ENCODE data around the gene GDF7.
A peak's percentile ranks its signal among the peaks of the same experiment; 100 is the strongest.

GDF7 gene

DNA sequence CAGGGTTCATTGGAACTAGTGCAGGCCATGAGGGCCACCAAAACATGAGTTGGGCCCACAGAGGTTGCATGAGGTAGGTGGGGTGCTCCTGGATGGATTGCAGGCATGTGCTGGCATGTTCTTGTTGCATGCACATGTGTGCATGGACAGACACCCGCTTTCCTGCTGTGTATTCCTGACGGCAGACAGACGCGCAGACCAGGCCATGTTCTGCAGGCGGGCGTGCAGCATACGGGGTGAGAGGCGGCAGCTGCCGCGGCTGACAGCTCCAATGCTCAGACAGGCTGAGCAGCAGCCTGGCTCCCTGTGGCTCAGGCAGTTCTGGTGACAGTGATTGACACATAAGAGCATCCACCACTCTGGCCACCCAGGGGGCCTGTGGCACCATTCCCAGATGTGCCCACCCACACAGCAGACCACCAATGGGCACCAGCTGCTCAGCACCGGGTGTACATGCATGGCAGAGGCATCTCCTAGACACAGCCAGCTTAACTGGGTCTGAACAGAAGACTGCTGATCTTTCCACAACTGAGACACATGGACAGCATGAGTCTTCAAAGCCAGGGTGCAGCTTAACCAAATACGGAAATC, 37.3 kb upstream of the GDF7 start:
- DNase-seq: no peak

DNA sequence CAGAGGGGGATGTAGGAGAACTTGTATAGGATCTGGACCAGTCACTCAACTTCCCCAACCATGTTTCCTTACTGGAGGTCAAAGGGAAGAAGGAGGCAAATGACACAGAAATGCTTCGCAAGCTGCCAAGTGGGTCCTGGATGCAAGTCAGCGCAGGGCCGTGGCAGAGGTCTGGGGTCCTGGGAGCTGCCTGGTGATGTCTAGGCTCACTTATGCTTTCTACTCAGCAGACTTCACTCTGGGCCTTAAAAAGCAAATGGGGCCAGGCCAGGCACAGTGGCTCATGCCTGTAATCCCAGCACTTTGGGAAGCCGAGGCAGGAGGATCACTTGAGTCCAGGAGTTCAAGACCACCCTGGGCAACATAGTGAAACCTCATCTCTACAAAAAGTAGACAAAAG, 36.0 kb upstream of the GDF7 start:
- DNase-seq: no peak

DNA sequence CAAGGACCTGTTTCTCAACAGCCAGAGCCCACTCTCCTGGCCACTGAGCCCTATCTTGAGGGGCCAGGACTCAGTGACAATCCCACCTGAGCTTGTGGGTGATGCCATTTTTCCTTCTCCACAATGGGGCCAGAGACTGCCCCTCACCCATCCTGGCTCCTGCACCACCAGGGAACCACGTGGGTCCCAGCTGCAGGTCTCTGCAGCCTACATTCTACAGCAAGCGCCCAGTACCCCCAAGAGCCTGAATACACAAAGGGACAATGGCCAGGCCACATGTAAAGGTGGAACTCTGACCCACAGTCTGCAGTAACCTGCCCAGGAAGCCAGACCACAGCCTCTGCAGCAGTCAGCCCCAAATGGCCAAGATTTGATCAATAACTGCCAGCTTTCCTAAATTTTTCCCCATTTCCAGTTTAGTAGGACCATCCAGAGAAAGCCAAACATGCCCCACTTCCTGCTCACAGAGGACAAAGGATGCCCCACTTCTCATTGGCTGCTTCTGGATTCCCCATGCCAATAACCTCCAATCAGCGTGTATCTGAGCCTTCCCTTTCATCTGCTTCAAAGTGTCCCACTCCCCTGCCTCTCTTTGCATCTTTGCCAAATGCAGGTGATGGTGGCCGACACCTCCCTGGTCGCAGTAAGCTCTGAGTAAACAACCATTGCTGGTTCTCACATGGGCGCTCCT, 35.2 kb upstream of the GDF7 start:
- DNase-seq: no peak

DNA sequence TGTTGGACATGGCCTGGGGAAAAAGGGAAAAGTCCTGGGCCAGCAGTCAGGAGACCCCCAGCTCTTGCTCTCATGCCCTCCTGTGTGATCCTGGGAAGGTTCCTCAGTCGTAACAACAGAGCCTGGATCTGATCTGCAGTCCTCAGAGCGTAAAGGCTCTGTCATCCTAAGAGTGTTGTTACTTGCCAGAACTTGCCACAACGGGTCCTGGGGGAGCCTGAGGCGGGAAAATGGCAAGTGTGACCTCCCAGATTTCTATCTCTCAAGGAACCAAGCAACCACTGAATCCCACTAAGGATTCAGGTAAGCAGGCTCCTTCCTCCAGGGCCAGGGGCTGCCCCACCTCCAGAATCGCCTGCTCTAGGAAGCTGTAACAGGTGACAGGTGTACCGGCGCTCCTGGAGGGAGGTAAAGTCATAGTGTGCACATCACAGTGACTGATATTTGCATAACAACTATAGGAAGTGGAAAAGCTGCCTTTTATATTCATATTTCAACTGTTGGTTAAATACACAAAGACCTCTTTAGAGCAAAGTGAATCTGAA, 34.4 kb upstream of the GDF7 start:
- DNase-seq: no peak

DNA sequence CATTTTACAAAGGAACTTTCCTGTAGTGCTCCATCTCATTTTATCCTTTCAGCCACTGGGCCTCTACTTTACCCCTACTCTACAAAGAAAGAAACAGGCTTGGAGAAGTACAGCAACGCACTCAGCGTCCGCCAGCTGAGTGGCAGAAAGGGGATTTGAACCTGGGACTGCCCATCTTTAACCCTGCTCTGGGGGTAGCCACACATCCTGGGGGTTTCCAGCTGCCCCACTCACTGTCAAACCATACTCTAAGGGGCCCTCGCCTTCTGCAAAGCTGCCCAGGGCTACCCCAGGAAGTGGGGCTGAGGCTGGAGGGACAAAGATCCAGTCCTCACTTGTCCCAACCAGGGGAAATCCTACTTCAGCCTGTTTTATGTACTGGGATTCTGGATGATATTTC, 33.9 kb upstream of the GDF7 start:
- DNase-seq: no peak

DNA sequence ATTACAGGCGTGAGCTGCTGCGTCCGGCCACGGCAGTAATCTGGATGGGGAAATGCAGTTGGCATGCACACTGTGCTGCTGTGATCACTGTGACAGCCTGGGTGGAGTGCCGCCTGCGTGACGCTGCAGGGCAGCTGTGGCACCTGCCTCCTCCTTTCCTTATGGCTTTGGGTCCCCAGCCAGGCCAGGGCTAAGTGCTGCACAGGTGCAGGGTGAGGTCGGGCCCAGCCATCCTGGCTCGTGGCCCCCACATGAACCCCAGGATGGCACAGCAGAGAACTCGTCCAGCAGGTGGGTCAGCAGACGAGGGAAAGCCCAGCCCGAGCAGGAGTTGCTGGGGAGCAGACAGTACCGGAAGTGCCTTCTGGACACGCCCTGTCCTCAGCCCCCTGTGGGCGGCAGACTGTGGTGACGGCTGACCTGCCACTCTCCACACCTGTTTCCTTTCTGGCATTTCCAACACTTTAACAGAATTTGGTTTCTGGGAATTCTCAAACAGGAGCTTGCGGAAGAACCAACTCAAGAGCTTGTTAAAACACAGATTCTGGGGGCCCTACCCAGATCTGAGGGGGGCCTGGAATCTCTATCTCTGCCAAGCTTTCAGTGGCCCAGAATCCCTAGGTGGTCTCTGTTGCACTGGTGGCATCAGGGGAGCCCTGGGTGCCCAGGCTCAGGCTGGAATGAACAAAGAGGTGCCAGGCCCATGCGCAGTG, 33.0 kb upstream of the GDF7 start:
- DNase-seq: peak; percentile 96

DNA sequence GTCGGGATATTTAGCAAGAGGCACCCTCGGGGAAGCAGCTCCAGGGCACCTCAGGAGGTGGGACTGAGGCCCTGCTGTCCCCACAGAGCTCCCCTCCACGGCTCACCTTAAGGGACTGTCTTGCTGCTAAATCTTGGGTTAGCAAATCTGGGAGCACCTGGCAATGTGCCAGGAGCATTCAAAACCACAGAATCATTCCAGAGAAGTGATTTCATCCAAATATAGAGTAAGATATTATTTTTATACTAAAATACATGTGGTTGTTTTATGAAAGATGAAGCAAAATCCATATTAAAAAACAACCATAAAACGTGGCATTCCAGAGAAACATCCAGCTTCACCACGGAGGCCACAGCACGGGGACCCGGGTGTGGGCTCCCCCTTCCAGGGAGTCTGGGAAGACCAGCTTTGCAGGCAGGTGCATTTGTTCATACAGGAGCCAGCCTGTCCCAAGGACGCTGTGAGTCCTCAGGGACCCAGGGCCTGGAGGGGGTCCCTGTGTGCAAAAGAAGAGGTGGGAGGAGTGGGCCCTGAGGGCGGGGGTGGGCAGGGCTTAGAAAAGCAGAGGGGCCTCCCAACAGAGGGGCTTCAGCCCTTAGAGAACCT, 32.3 kb upstream of the GDF7 start:
- DNase-seq: no peak

DNA sequence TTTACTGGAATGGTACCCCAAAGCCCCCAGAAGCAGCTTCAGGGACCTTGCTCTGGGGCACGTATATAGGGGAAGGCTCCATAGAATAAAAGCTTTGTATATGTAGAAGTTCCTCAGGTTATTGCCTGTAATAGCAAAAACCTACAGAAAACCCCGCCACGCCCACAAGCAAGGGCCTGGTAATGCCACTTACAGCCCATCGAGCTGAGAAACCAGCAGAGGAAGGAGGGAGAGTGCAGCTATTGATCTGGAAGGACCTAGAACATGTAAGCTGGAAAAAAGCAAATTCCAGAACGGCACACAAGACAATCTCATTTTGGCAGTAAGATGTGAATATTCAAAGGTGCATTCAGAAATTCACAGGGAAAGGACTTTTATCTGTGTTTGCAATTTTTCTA, 31.8 kb upstream of the GDF7 start:
- peak; percentile 28 for DNase-seq

DNA sequence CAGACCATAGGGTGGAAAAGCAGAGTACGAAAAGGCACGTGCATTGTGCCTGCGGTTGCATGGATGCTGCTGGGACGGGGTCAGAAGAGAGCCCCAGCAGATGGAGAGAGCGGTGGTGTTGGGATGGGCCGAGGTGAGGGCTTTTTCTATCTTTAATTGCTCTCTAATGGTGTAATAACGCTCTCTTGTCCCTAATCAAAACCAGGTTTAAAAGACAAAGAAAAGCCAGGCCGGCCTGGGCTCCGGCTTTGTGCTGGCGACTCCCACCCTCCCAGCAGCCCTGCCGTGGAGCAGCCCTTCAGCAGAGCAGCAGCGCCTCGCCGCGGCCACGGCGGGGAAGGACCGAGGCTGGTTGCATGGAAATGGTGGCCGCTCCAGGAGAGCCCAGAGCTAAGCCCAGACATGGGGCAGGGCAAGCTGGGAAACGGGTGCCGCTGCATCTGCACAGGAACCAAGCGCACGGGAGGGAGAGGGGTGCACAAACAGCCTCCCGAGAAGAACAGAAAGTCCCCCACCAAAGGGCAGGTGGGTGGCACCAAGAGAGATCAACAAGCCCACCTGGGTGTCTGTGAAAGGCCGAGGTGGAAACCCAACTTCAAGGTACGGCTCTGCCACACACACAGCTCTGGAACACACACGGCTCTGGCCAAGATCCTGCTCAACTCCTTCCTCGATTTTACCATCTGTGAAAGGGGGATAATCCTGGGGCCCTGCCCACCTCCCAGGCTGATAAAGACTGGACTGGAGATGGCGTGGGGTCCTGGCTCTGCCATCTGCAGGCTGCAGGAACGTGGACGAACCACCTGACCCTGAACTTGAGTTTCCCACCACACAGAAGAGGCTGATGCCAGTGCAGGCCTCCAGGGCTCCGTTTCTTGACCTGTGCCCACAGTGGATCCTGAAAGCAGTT, 31.0 kb upstream of the GDF7 start:
- peak; percentile 53 for DNase-seq

DNA sequence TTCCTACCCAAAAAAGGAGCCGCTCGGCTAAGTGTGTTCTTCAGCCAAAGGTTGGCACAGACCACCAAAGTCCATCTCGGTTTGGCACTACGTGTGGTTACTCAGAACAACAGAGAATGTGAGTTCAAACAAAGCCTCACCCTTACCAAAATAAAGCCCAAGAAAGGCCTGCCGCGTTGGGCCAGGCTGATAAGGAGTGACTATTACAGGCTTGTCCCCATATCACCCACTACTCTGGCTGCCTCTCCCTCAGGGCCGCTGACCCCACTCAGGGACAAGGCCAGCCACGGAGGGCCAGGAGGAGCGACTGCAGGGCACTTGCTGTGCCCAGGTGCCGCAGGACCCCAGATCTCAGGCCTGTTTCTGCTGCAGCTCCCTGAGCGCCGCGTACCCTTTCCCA, 29.8 kb upstream of the GDF7 start:
- no peak for DNase-seq

DNA sequence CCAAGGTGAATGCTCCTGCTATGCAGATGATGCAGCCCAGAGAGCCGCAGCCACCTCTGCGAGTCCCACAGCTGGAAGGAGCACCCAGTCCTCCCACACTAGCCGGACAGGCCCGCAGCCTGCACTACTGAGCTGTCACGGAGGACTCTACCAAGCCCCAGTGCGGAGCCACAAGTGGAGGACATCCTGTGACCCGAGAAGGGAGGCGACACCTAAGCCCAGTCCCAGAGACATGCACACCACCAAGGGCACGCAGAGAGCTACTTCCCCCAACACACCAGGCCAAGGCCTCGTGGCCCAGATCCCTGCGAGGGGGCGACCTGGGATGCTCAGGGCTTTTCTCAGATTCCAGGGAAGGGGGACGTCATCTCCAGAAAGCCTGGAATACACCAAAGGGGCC, 28.9 kb upstream of the GDF7 start:
- no peak for DNase-seq

DNA sequence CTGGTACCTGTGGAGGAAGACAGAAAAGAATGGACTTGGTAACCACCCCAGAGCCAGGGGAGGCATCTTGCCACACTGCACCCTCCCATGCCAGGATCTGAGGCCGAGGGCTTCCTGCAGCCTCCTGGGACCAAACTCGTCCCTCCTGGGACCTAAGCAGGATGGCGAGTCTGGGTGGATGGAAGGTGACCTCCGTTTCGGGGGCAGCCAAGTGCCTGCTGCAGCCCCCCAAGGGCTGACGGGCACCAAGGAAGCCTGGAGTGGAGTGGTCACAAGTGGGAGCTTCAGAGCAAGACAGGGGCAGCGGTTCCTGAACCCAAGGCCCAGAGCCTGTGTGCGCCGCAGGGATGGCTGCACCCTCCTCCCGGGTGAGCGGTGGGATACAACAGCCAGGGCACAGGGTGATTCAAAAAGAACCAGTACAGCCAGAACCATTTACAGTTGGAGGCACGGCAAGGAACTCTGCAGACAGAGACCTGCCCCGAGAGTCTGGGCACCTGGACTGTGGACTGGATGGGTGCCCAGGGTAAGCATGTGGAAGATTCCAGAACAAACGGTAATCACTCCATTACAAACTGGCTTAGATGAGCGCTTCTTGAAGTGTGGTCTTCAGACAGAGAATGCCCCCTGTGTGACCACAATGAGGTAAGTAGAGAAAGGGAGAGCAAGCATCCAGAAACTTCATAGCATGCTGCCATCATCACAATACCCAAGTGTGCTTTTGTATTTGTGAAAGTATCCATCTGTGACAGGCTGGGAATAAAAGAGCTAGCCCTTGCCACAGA, 28.1 kb upstream of the GDF7 start:
- DNase-seq: no peak

DNA sequence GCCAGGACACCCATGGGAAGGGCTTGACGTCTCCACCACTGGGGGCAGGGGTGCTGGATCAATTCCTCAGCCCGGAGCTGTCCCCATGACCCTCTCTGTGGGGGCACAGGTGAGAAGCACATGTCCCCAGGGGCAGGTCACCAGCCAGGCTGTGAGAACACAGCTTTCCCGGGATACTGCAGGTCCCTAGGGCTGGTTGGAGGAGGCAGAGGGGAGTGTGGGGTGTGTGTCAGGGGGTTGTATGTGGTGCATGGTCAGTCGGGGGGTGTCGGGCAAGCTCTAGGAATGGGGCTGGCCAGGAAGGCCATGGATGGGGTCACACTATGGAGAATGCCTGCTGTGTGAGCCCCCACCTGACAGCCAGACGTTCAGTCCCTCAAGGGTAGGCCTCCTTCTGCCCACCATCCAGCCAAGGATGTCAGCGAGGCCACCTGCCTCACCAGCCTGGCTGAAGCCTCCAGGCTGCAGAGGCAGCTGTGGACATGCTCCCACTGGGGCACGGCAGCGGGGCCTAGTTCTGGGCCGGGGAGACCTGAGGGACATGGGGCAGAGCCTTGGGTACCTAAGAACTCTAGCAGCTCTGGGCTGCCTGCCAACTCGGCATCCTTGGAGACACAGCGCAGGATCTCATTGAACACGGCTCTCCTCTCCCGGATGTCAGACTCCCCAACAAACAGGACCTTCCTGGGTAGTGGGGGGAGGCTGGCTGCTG, 26.4 kb upstream of the GDF7 start:
- no peak for DNase-seq

DNA sequence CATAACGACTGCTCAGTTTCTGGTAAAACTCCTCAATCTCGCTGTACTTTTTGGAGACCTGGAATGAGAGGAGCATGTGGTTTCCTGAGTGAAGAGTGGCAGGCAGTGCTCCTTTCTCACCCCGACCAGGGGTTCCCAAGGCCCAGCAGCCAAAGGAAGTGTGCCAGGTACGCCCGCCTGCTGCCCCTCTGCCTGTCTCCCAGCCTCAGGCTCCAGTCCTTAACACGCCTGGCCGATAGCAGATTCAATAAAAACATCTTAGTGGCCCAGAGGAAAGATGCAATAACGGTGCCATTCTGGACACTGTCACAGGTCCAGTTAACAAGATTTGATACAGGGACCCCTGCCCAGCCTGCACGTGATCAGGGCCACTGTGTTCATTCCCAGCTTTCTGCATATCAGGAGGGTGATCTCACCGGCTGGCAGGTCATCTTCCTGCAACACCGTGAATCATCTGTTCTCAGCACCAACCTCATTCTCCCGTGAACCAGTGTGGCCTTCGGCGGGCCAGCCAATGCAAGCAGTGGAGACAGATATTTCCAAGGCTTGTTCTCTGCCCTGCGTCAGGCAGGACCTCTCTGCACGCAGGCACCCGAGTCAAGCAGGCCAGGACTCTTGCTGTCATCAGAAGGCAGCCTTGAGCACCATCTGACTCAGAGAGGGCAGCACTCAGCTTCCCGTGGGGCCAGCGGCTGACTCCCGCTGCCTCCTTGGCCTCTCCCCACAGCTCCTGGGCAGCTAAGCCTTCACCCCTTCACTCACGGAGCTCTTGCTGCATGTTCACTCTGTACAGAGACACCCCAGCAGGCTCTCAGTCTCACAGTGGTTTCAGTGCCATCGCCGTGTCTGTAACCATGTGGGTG, 25.6 kb upstream of the GDF7 start:
- no peak for DNase-seq

DNA sequence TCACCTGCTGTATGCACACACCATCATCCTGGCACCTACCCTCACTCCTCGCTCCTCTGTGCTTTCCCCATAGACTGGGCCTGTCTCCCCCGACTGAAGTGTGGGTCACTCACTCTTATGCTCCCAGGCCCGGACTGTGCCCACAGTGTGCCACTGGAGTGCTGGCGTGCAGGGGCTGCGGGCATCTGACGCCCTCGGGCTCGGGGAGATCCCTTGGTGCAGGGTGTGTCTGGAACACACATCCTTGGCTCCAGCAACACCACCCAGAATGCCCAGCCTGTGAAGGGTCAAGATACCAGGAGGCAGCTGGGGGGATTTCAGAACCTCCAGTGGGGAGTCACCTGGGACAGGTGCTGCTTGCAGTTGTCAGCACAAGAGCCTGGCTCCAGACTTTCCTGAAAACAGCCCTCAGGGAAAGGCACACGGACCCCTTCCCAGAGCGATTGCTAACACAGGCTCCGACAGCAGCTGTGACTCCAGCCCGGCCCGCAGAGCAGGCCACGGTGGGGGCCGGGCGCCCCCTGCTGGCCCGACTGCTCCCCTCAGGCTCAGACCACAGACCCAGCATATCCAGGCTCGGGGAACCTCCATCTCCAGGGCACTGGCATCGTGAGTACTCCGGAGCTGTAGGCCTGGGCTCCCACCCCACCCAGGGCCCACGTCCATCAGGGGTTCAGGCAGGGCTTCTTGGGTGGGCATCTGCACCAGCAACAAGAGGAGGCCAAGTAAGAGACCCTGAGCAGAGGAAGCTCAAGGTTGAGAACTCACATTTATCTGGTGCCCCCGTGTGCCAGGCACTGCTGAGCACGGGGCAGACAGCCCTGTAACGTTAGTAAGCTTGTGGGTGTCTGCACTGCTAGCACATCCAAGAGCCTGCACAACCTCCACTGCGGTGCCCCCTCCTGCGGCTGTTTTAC, 24.6 kb upstream of the GDF7 start:
- peak; percentile 33 for DNase-seq

DNA sequence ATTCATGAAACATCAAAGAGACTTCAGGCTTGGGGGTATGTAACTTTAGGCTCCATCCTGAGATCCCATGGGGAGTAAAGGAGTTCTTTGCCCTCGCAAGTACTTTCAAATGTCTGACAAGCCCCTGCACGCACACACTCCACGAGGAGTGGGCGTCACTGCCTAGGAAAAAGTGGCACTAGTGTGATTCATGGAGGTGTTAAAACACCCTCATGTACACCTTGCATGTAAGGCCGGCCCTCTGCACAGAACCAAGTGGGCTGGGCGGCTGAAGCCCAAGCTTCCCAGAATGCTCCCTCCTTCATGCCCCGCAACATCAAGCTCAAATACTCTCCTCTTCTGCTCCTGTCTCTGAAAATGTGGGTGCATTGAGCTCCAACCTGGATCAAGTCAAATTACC, 23.9 kb upstream of the GDF7 start:
- no peak for DNase-seq

DNA sequence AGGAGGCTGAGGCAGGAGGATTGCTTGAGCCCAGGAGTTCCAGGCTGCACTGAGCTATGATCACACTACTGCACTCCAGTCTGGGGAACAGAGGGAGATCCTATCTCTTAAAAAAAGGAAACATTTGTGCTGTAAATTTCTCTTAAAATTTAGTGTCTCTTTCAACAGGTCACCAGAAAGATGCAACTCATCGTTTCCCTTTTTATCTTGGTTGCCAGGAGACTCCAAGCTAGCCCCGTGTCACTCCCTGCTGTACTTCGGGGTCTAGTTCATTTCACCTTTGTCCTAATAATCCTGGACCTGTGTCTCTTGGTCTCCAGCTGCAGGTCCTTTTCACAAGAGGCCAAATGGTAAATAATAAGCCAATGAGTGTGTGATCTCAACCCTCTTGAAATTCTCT, 23.1 kb upstream of the GDF7 start:
- no peak for DNase-seq

DNA sequence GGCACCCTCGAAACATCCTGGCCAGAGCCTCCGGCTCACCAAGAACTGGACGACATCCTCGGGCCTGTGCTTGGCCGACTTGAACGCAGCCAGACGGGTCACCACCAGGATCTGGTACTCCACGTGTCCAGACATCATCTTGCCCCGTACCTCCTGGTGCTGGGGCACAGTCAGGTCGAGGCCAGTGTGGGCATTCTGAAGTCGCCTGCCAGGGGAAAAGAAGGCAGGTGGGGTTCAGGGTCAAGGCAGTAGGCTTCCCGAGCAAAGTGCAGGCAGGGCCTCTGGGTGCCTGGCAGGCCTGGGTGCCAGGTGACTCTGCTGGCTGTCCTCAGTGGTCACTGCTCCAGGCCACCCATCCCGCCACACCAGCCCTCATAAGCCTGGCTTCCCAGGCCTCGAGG, 21.6 kb upstream of the GDF7 start:
- DNase-seq: no peak

DNA sequence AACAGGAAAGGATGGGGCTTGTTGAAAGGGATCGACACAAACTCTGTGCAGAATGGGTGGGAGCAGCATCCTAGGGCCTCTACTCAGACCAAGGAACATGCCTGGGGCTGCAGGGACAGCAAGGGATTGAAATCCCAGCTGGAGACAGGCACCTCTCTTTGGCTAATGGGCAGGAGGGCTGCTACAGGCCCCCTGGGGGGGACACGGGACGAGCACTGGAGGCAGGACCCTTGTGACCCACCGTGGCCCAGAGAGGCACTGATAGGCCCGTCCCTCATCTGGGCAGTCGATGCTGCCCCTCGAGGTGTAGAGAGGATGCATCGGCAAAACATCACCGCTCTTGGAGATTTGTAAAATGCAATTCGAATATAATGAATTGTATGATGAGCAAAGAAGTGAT, 21.2 kb upstream of the GDF7 start:
- no peak for DNase-seq

All from NCI-H2029 (cell line).